ENCODE measurements around the gene TREX2.

- TF ChIP-seq EZH2phosphoT487 (IDR thresholded peaks at IDR 0.05; ENCODE audit: unreplicated experiment) (no peak), CREB1 (CRISPR knock-in tag; IDR thresholded peaks at IDR 0.05; ENCODE audit: low read depth) (no peak), CTCF (conservative IDR thresholded peaks at IDR 0.05; ENCODE audit: low read depth in 2 of 2) (no peak), POLR2AphosphoS5 (IDR thresholded peaks at IDR 0.05; ENCODE audit: low read depth) (no peak), REST (IDR thresholded peaks at IDR 0.05; ENCODE audit: unreplicated experiment) (no peak), EZH2 (IDR thresholded peaks at IDR 0.05; ENCODE audit: low read depth, unreplicated experiment) (no peak), STAT1 (IDR thresholded peaks at IDR 0.05; ENCODE audit: unreplicated experiment) (no peak), JUNB (IDR thresholded peaks at IDR 0.05; ENCODE audit: unreplicated experiment) (no peak), ETS1 (IDR thresholded peaks at IDR 0.05) (no peak), ZNF331 (CRISPR knock-in tag; IDR thresholded peaks at IDR 0.05; ENCODE audit: low read depth) (no peak), ZNF462 (CRISPR knock-in tag; IDR thresholded peaks at IDR 0.05) (no peak), ZNF114 (CRISPR knock-in tag; IDR thresholded peaks at IDR 0.05) (no peak)
Measured at GRCh38 chrX:153398275-153398960, 47.4 kb downstream of the TREX2 start.

Measured in GM23338 (cell line).